H1 (cell line): Measurements from ENCODE around the gene USP10. TPM values are rescaled to one million over a fixed set of nuclear protein-coding genes. Genes with fewer than 3 reads are reported as not detected.

Experiments
- CBX8 ChIP-seq: fragments of 300-800, 300-1000 bp; sonication (generic); IDR thresholded peaks from 2 replicates; pipeline ENCODE4 v1.7.1; 2016; ENCODE audit warnings: low read depth, low read length, borderline replicate concordance
- FOSL1 ChIP-seq: IDR thresholded peaks from 2 replicates; pipeline ENCODE4 v1.6.1; 2011; ENCODE audit warnings: mild to moderate bottlenecking, low read depth, low read length, moderate library complexity; ENCODE audit not compliant: insufficient read depth
- JUN ChIP-seq: IDR thresholded peaks from 2 replicates; pipeline ENCODE4 v1.6.1; 2011; ENCODE audit warnings: low read depth, mild to moderate bottlenecking, improper control_type of control experiment, low read length
- KDM1A ChIP-seq: fragments of 200-600, 300-600 bp; sonication (generic); IDR thresholded peaks from 2 replicates; pipeline ENCODE4 v1.7.1; 2016; ENCODE audit warnings: mild to moderate bottlenecking, low read length, borderline replicate concordance
- KDM5A ChIP-seq: fragments of 200-600 bp; IDR thresholded peaks from 2 replicates; pipeline ENCODE4 v1.7.1; 2012; ENCODE audit warnings: mild to moderate bottlenecking, low read length, inconsistent platforms, mixed read lengths
- POLR2A ChIP-seq, 2 experiments: IDR thresholded peaks; 1 replicate in 1 of 2; 2 replicates in 1 of 2; pipeline ENCODE4 v1.6.1; 2011; ENCODE audit warnings: low read depth in 2 of 2, low read length in 2 of 2, mild to moderate bottlenecking in 2 of 2; ENCODE audit errors: control extremely low read depth in 1 of 2
- SAP30 ChIP-seq: fragments of 300-600 bp; sonication (generic); IDR thresholded peaks from 2 replicates; pipeline ENCODE4 v1.7.1; 2012; ENCODE audit warnings: low read length, moderate library complexity, mild to moderate bottlenecking, inconsistent platforms; ENCODE audit not compliant: insufficient read depth, insufficient replicate concordance
- TAF1 ChIP-seq: IDR thresholded peaks from 2 replicates; pipeline ENCODE4 v1.6.1; 2011; ENCODE audit warnings: mild to moderate bottlenecking, low read depth, low read length
- TCF12 ChIP-seq: IDR thresholded peaks from 2 replicates; pipeline ENCODE4 v1.6.1; 2011; ENCODE audit warnings: low read depth, mild to moderate bottlenecking, low read length
- polyA plus RNA-seq, 7 experiments: library from polyadenylated mRNA; depleted of rRNA in 3 of 7; stranded (reverse) in 5 of 7; unstranded in 2 of 7; fragments of >200 nt in 5 of 7; fragments of 200-250 nt in 2 of 7; gene quantifications; 1 replicate in 5 of 7; 2 replicates in 1 of 7; 4 replicates in 1 of 7; pipeline versions ENCODE4 v1.2.1 to v1.2.3, GENCODE V29; 2011 to 2013; ENCODE audit warnings: missing spikeins in 2 of 7, mixed read lengths in 2 of 7
- total RNA-seq: library from RNA; stranded (reverse); fragmentation: NEBNext Ultra II Directional; extraction: Animal tissue kit (Norgen Biotek cat#: 25700); gene quantifications from 2 replicates; pipeline ENCODE4 v1.2.1, GENCODE V29; 2021

USP10 gene
- total and polyA plus RNA-seq, 2 of the 8 experiments (the other 6 are each of a cell fraction or from before 2014, with no cell fraction given), result 171 to 195 TPM

GRCh38 chr16:84722068-84722467 lies 22.3 kb downstream of the USP10 start (continued):
- no peak for TF ChIP-seq TAF1
- TF ChIP-seq POLR2A (IDR thresholded peaks at IDR 0.05; ENCODE audit: control extremely low read depth in 1 of 2, low read depth in 2 of 2, low read length in 2 of 2), result no peak
- TF ChIP-seq FOSL1, result no peak
- TF ChIP-seq JUN, result no peak
- TF ChIP-seq KDM5A, result no peak
- no peak for TF ChIP-seq CBX8
- no peak for TF ChIP-seq SAP30
- no peak for TF ChIP-seq TCF12
- TF ChIP-seq KDM1A, result no peak
